ENCODE measurements around the gene ZBTB39. TPM values are rescaled to one million over a fixed set of nuclear protein-coding genes. Genes with fewer than 3 reads are reported as not detected.

Gene ZBTB39
- total RNA-seq, 4 donors from 2014 or later = 5.2 to 6.1 (median 6.1) TPM

- DNase-seq (ENCODE audit: low spot score in 2 of 2) = peak in 1 of 2 donors; percentile 86
- TF ChIP-seq POLR2A (IDR thresholded peaks at IDR 0.05) (no peak), CTCF (IDR thresholded peaks at IDR 0.05) (no peak)
- intact Hi-C loops (cut with DNase I; ENCODE audit: low total_unique reads) = no loop called here
- whole genome bisulfite sequencing, 2 donors = 75 to 80% methylated on average over 12 of the region's 12 CpGs
- H3K4me3 ChIP-seq (ENCODE audit: low read depth, poor library complexity, severe bottlenecking) = no peak overlapping the region
These were observed 9.4 kb downstream of the ZBTB39 start for GRCh38 chr12:56996793-56997545.

DNA sequence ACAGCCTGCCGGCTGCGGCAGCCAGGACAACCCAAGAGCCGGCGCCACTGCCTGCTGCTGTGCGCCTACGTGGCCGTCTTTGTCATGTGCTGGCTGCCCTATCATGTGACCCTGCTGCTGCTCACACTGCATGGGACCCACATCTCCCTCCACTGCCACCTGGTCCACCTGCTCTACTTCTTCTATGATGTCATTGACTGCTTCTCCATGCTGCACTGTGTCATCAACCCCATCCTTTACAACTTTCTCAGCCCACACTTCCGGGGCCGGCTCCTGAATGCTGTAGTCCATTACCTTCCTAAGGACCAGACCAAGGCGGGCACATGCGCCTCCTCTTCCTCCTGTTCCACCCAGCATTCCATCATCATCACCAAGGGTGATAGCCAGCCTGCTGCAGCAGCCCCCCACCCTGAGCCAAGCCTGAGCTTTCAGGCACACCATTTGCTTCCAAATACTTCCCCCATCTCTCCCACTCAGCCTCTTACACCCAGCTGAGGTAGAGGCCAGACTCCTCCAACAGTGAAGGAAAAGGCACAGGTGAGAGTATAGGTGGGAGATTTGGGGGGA, 10.3 kb downstream of the ZBTB39 start:
- TF ChIP-seq POLR2A (IDR thresholded peaks at IDR 0.05) = no peak
- no peak for TF ChIP-seq CTCF (IDR thresholded peaks at IDR 0.05)
- peak in 1 of 2 donors; percentile 53 for DNase-seq (ENCODE audit: low spot score in 2 of 2)
- intact Hi-C loops (cut with DNase I; ENCODE audit: low total_unique reads) = no loop called here
- 94 to 95% methylated on average over 11 of the region's 11 CpGs for WGBS, 2 donors
- H3K4me3 ChIP-seq (ENCODE audit: low read depth, poor library complexity, severe bottlenecking) = no peak overlapping the region

DNA sequence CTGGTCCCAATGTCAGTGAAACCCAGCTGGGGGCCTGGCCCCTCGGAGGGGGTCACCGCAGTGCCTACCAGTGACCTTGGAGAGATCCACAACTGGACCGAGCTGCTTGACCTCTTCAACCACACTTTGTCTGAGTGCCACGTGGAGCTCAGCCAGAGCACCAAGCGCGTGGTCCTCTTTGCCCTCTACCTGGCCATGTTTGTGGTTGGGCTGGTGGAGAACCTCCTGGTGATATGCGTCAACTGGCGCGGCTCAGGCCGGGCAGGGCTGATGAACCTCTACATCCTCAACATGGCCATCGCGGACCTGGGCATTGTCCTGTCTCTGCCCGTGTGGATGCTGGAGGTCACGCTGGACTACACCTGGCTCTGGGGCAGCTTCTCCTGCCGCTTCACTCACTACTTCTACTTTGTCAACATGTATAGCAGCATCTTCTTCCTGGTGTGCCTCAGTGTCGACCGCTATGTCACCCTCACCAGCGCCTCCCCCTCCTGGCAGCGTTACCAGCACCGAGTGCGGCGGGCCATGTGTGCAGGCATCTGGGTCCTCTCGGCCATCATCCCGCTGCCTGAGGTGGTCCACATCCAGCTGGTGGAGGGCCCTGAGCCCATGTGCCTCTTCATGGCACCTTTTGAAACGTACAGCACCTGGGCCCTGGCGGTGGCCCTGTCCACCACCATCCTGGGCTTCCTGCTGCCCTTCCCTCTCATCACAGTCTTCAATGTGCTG, 11.0 kb downstream of the ZBTB39 start:
- 92 to 95% methylated on average over 25 to 26 of the region's 26 CpGs for WGBS, 2 donors
- TF ChIP-seq POLR2A (IDR thresholded peaks at IDR 0.05) (no peak), CTCF (IDR thresholded peaks at IDR 0.05) (no peak)
- DNase-seq (ENCODE audit: low spot score in 2 of 2) = peak in 1 of 2 donors; percentile 81
- no peak overlapping the region for H3K4me3 ChIP-seq (ENCODE audit: low read depth, poor library complexity, severe bottlenecking)
- intact Hi-C loops (cut with DNase I; ENCODE audit: low total_unique reads) = no loop called here

DNA sequence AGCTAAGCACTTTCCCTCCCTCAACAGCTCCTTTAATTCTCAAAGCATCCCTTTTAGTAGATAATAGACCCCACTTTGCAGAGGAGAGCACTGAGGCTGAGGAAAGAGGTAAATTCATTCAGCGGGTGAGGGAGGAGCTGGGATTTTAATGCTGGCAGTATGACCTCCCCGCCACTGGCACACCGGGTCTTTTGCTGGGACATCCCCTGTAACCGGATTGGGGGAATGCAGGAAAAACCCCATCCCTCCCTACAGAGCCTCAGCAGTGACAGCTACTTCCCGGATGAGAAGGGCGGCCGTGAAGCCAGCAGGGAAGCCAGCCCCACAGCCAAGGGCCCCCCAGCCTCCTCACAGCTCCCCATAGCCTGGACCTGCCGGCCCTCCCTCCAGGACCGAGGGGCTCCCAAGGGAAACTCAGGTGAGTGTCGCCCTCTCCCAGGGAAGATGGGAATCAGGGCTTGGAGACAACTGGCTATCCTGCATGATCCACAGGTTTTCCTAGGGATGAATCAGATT, 12.1 kb downstream of the ZBTB39 start:
- DNase-seq (ENCODE audit: low spot score in 2 of 2) = peak in 1 of 2 donors; percentile 72
- intact Hi-C loops (cut with DNase I; ENCODE audit: low total_unique reads) = no loop called here
- TF ChIP-seq CTCF (IDR thresholded peaks at IDR 0.05) (no peak), POLR2A (IDR thresholded peaks at IDR 0.05) (no peak)
- WGBS, 2 donors = 70 to 84% methylated on average over 10 of the region's 10 CpGs
- no peak overlapping the region for H3K4me3 ChIP-seq (ENCODE audit: low read depth, poor library complexity, severe bottlenecking)

- 52 to 59% methylated on average over 10 of the region's 10 CpGs for WGBS, 2 donors
- intact Hi-C loops (cut with DNase I; ENCODE audit: low total_unique reads) = no loop called here
These were observed 13.0 kb downstream of the ZBTB39 start for GRCh38 chr12:56993346-56993745.

More at GRCh38 chr12:56993346-56993745, 13.0 kb downstream of the ZBTB39 start:
- no peak overlapping the region for H3K4me3 ChIP-seq (ENCODE audit: low read depth, poor library complexity, severe bottlenecking)
- peak in 1 of 2 donors; percentile 48 for DNase-seq (ENCODE audit: low spot score in 2 of 2)
- TF ChIP-seq CTCF (IDR thresholded peaks at IDR 0.05) = no peak
- no peak for TF ChIP-seq POLR2A (IDR thresholded peaks at IDR 0.05)

Measured in lower leg skin (tissue), 4 donors.